D721Med (cell line): ENCODE measurements around the gene KRTAP2-2.

ENCODE experiments used
- DNase-seq: peaks from one replicate; pipeline ENCODE4 v3.0.0; 2011; ENCODE audit warnings: low spot score; ENCODE audit not compliant: insufficient read length
- FAIRE-seq: peaks from 2 replicates; lab custom pipeline; 2011; peaks lifted over from hg19 to GRCh38; lab: Jason Lieb, UNC
- TF ChIP-seq, protein P1 (sequence below): IDR thresholded peaks from 2 replicates; pipeline ENCODE4 v1.5.1; 2012; ENCODE audit warnings: mild to moderate bottlenecking, control low read depth; ENCODE audit not compliant: insufficient read depth; ENCODE audit errors: missing control alignments

KRTAP2-2 gene

DNA sequence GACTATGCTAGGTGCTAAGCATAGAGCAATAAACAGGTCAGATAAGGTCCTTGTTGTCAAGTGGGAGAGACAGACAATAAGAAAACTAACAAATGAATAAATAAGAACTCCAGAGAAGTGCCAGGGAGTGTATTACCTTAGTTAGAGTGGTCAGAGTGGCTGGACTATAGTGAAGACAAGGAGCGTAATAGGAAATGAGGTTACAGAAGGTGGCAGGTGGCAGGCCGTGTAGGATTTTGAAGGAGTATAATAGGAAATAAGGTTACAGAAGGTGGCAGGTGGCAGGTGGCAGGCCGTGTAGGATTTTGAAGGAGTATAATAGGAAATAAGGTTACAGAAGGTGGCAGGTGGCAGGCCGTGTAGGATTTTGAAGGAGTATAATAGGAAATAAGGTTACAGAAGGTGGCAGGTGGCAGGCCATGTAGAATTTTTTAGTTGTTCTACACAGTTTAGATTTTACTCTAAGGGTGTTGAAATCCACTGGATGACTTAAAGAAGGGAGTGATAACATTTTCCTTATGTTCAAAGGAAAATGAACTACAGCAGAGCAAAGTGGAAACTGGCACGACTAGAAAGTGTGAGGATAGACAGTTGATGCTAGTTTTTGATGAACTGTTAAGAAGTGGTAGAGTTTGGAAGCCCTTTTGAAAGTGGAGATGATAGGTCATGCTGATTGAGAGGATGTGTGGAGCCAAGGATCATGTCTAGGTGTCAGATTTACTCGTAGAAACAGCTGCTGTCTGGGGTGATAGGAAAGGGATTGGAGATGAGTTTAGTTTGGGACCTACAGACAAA is 42.5 kb downstream of the KRTAP2-2 start:
- TF ChIP-seq, protein P1, sequence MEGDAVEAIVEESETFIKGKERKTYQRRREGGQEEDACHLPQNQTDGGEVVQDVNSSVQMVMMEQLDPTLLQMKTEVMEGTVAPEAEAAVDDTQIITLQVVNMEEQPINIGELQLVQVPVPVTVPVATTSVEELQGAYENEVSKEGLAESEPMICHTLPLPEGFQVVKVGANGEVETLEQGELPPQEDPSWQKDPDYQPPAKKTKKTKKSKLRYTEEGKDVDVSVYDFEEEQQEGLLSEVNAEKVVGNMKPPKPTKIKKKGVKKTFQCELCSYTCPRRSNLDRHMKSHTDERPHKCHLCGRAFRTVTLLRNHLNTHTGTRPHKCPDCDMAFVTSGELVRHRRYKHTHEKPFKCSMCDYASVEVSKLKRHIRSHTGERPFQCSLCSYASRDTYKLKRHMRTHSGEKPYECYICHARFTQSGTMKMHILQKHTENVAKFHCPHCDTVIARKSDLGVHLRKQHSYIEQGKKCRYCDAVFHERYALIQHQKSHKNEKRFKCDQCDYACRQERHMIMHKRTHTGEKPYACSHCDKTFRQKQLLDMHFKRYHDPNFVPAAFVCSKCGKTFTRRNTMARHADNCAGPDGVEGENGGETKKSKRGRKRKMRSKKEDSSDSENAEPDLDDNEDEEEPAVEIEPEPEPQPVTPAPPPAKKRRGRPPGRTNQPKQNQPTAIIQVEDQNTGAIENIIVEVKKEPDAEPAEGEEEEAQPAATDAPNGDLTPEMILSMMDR = no peak
- FAIRE-seq (no peak), DNase-seq (no peak)

DNA sequence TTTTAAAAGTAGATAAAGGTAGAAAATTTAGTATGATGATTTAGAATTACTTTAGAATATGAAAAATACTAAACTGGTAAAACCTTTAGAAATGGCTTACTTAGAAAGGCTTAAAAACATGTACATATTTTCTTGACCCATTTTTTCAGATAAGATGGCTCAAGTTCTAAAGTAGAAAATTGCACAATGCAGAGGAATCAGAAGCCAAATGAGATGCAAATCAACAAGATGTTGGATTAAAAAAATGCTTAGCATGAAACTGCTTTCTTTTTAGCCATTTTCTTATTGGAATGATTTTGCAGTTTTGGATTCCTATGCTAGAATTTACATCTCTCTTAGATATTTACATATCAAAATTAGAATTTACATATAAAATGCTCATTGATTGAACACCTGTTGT is 44.6 kb downstream of the KRTAP2-2 start:
- no peak for DNase-seq
- no peak for FAIRE-seq
- TF ChIP-seq, protein P1 = no peak

DNA sequence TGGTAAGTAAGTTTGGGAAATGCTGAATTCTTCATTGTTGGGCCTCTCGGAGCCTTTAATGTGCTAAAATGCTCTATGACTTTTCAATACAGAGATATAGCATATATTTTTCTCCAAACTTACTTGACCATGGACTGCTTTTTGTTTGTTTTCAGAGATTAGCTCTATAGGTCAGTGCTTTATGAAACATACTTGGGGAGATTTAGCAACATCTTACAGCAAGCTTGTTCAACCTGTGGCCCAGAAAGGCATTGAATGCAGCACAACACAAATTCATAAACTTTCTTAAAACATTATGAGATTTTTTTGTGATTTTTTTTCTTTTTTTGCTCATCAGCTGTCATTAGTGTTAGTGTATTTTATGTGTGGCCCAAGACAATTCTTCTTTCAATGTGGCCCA is 45.1 kb downstream of the KRTAP2-2 start:
- no peak for DNase-seq
- FAIRE-seq = no peak
- TF ChIP-seq, protein P1 = no peak

DNA sequence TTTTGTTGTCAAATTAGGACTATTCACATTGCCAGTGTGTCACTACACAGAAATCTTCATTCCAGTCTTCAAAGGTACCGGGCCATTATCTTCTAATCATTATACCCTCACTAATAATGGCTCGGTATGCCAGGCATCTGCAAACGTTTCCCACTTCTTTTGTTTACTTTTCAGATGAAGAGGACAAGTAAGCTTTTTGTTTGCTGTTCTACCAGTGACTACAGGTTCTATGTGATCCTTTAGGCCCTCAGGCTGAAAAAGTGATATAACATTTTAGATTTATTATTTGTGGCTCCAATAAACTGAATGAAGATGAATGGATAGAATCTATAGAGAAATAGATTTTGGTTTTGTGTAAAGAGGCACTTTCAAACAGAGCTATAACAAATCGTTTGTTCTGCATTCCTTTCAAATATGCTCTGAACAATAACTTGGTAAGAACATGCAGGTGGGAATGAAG is 45.7 kb downstream of the KRTAP2-2 start:
- TF ChIP-seq, protein P1 = no peak
- FAIRE-seq (no peak), DNase-seq (no peak)

DNA sequence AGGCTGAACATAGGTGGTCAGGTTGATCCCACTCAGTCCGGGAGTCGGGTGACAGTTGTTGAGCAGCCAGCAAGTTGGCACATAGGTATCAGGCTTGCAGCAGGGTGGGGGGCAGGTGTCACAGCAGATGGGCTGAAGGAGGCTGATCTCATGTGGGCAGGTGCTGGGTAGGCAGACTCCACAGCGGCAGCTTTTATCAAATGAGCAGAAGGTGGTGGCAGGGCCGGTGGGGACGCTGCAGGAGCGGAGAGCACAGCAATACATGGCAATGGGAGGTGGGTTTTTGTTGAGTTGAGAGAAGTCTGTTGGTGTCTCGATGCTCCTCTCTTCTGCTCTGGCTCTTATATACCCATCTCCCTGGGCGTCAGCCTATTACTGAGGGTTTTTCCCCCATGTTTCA is 46.2 kb downstream of the KRTAP2-2 start, which contains the start of gene KRTAP3-1:
KRTAP3-1 (minus strand) TSS at position 318 of the 400 bp plus-strand sequence; CDS start at position 264, 54 bp downstream.
- TF ChIP-seq, protein P1 = no peak
- DNase-seq (no peak), FAIRE-seq (no peak)
